NCI-H1417 treated with DMSO at 0.1 percent for 48 hours (cell line): Measurements from ENCODE around the gene TUBGCP2.
"Not testable (repeated sequence)": the region's sequence is repeated elsewhere in the genome, so short reads cannot be mapped to it uniquely, and the experiment has no call there.

Source experiments
- DNase-seq: peaks from one replicate; lab custom pipeline; 2025; lab: John Stamatoyannopoulos, UW

Gene TUBGCP2

GRCh38 chr10:133266056-133266795 is 42.4 kb downstream of the TUBGCP2 start:
- no peak for DNase-seq

- not testable (repeated sequence) for DNase-seq
Measured at GRCh38 chr10:133265052-133265451, 43.6 kb downstream of the TUBGCP2 start.

GRCh38 chr10:133264461-133264860 is 44.2 kb downstream of the TUBGCP2 start:
- no peak for DNase-seq

GRCh38 chr10:133263674-133264073 is 45.0 kb downstream of the TUBGCP2 start:
- no peak for DNase-seq

- DNase-seq: peak; percentile 31
Measured at GRCh38 chr10:133262696-133263095, 46.0 kb downstream of the TUBGCP2 start.

- no peak for DNase-seq
Measured at GRCh38 chr10:133261726-133262325, 46.8 kb downstream of the TUBGCP2 start.

- DNase-seq: no peak
Measured at GRCh38 chr10:133260895-133261725, 47.6 kb downstream of the TUBGCP2 start.

GRCh38 chr10:133259602-133259989 is 49.1 kb downstream of the TUBGCP2 start:
- DNase-seq: no peak

- DNase-seq: no peak
Measured at GRCh38 chr10:133258818-133259601, 49.7 kb downstream of the TUBGCP2 start.

GRCh38 chr10:133258066-133258817 is 50.4 kb downstream of the TUBGCP2 start:
- no peak for DNase-seq

GRCh38 chr10:133257489-133258065 is 51.1 kb downstream of the TUBGCP2 start:
- no peak for DNase-seq

GRCh38 chr10:133255323-133255722 is 53.3 kb downstream of the TUBGCP2 start:
- no peak for DNase-seq

- no peak for DNase-seq
Measured at GRCh38 chr10:133254421-133255120, 54.1 kb downstream of the TUBGCP2 start.

GRCh38 chr10:133253361-133253955 is 55.2 kb downstream of the TUBGCP2 start:
- no peak for DNase-seq

- DNase-seq: no peak
Measured at GRCh38 chr10:133252223-133252552, 56.5 kb downstream of the TUBGCP2 start.

- no peak for DNase-seq
Measured at GRCh38 chr10:133251388-133252222, 57.1 kb downstream of the TUBGCP2 start.

GRCh38 chr10:133249975-133250754 is 58.5 kb downstream of the TUBGCP2 start:
- no peak for DNase-seq

GRCh38 chr10:133249094-133249780 is 59.4 kb downstream of the TUBGCP2 start:
- no peak for DNase-seq
